Ovary (tissue), 9 donors: ENCODE measurements around the gene ENOX1. TPM values are rescaled to one million over a fixed set of nuclear protein-coding genes. Genes with fewer than 3 reads are reported as not detected.

Experiments used
- DNase-seq, 5 donors: peaks; one replicate each; pipeline ENCODE4 v3.0.0-alpha.2; 2019 to 2020
- H3K27ac ChIP-seq, 2 donors: fragments of 200-600 bp; one replicate each; pipeline versions ENCODE4 v1.5.1 to v1.8.0; 2019 to 2022
- H3K27me3 ChIP-seq: fragments of 200-600 bp; one replicate; pipeline ENCODE4 v1.8.0; 2022
- H3K36me3 ChIP-seq: fragments of 200-600 bp; sonication (generic); one replicate; pipeline ENCODE4 v1.5.1; 2019
- H3K4me1 ChIP-seq: one replicate; pipeline ENCODE4 v1.8.1; 2013; ENCODE audit warnings: mild to moderate bottlenecking, moderate library complexity; ENCODE audit not compliant: insufficient read depth
- H3K4me3 ChIP-seq: fragments of 200-600 bp; sonication (generic); one replicate; pipeline ENCODE4 v1.5.1; 2017
- H3K9me3 ChIP-seq, 2 donors: fragments of 200-600 bp in 1 of 2; sonication (generic) in 1 of 2; one replicate each; pipeline versions ENCODE4 v1.5.1 to v1.8.1; 2013 to 2019; ENCODE audit warnings: mild to moderate bottlenecking in 1 of 2, moderate library complexity in 1 of 2
- CTCF ChIP-seq, 3 donors: fragments of 450-650 bp in 2 of 3; fragments of 200-600 bp in 1 of 3; IDR thresholded peaks; one replicate each; pipeline versions ENCODE4 v1.5.1 to v1.8.0; 2016 to 2022; ENCODE audit warnings: antibody characterized with exemption in 3 of 3, mild to moderate bottlenecking in 1 of 3
- EP300 ChIP-seq: sonication (generic); formaldehyde crosslinking; IDR thresholded peaks from one replicate; pipeline ENCODE4 v1.6.1; 2017; ENCODE audit warnings: antibody characterized with exemption
- POLR2A ChIP-seq: fragments of 450-650 bp; IDR thresholded peaks from one replicate; pipeline ENCODE4 v1.6.1; 2017; ENCODE audit warnings: antibody characterized with exemption, mild to moderate bottlenecking, moderate library complexity
- WGBS, 3 donors: extraction: QIAGEN DNeasy Blood & Tissue Kit in 1 of 3; methylation state at CpG; one replicate each; pipeline versions ENCODE4 v1.1.5 to v1.1.7; 2013 to 2017; 5-methylcytosine and 5-hydroxymethylcytosine counted together
- intact Hi-C, 4 donors: fragments of 100-400 bp; cut with DNase I; formaldehyde crosslinking; loops; one replicate each; pipeline versions ENCODE4 v1.11.0 to v1.15.1; 2022 to 2023
- polyA plus RNA-seq, 2 donors: library from polyadenylated mRNA; stranded (reverse); fragments of 200-250 nt in 1 of 2; fragments of 350-450 nt in 1 of 2; fragmentation: Illumina TruSeq in 1 of 2; extraction: RNeasy Lipid Tissue Mini Kit (QIAGEN cat#74804) in 1 of 2; gene quantifications; one replicate each; pipeline ENCODE4 v1.2.3, GENCODE V29; 2013 to 2014
- total RNA-seq, 7 donors: library from RNA; depleted of rRNA in 2 of 7; stranded (reverse); fragments of >200 nt in 2 of 7; fragmentation: NEBNext Ultra II Directional in 3 of 7; extraction: Animal tissue kit (Norgen Biotek cat#: 25700) in 3 of 7; gene quantifications; one replicate each; pipeline versions ENCODE4 v1.1.0 to v1.2.4, GENCODE V29; 2016 to 2023
- donor health status: DM: no; HTN: no; CAD: no; lungs with moderate emphysema.
- donor health status: DM: no; HTN: no; CAD: no.
- donor health status: Bipolar disorder and iron deficiency.
- donor health status: DM: yes; HTN: yes; CAD: no.
- donor health status: DM: no; HTN: no; CAD: no.
- donor health status: DM: yes; HTN: yes; CAD: no.

ENOX1 gene
- total and polyA plus RNA-seq, 9 donors: 3.6 to 17.5 (median 7.8) TPM

DNA sequence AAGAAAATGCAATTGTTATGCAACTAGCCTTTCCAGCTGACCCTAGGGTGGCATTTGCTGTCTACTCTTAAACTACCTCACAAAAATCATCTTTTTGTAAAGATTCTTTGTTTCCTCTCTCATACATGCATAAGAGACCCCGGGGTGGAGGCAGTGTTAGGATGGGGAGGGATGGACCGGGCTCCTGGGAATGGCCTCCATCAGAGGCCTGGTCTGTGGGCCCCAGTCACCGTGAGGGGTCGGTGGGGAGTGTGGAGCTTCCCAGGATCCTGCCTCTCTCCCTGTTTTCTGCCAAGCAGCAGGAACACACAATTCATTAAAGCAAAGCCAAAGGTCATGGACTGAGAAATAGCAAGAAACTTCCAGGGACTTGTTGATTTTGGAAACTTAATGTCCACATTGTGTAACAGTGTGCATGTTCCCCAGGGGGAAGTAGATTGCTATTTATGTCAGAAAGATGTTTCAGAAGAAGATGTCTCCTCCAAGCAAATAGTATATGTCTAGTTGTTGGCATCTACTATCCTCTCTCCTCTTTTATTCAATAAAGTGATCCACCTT is 241.4 kb downstream of the ENOX1 start:
- no peaks in the 10 kb centered on the region for H3K9me3 ChIP-seq
- peak overlapping the region; percentile 35 to 36 for H3K27ac ChIP-seq
- no peak overlapping the region for H3K4me3 ChIP-seq
- TF ChIP-seq POLR2A (no peak), CTCF (IDR thresholded peaks at IDR 0.05) (no peak), EP300 (no peak)
- peaks cover 21% of the 10 kb centered on the region for H3K4me1 ChIP-seq
- intact Hi-C loops: no loop called here
- no peaks in the 10 kb centered on the region for H3K27me3 ChIP-seq
- DNase-seq: peak in 3 of 5 donors; percentile 30 to 54 (median 51)
- H3K36me3 ChIP-seq: no peaks in the 10 kb centered on the region
- 29 to 49% (median 45%) methylated on average over 4 of the region's 4 CpGs for WGBS, 3 donors

GRCh38 chr13:43544631-43545030 is 242.1 kb downstream of the ENOX1 start:
- peak overlapping the region; percentile 35 to 36 for H3K27ac ChIP-seq
- DNase-seq: no peak
- no peak overlapping the region for H3K4me3 ChIP-seq
- H3K27me3 ChIP-seq: no peaks in the 10 kb centered on the region
- no peaks in the 10 kb centered on the region for H3K9me3 ChIP-seq
- WGBS, 3 donors: 37 to 66% (median 58%) methylated on average over 5 of the region's 5 CpGs
- intact Hi-C loops: no loop called here
- peaks cover 21% of the 10 kb centered on the region for H3K4me1 ChIP-seq
- no peak for TF ChIP-seq CTCF (IDR thresholded peaks at IDR 0.05)
- TF ChIP-seq POLR2A: no peak
- TF ChIP-seq EP300: no peak
- no peaks in the 10 kb centered on the region for H3K36me3 ChIP-seq

GRCh38 chr13:43544011-43544410 is 242.8 kb downstream of the ENOX1 start:
- intact Hi-C loops: no loop called here
- no peaks in the 10 kb centered on the region for H3K9me3 ChIP-seq
- TF ChIP-seq CTCF (IDR thresholded peaks at IDR 0.05) (no peak), POLR2A (no peak)
- peaks cover 21% of the 10 kb centered on the region for H3K4me1 ChIP-seq
- no peaks in the 10 kb centered on the region for H3K36me3 ChIP-seq
- DNase-seq: no peak
- H3K27ac ChIP-seq: peak overlapping the region in 1 of 2 donors; percentile 36
- H3K27me3 ChIP-seq: no peaks in the 10 kb centered on the region
- 51 to 92% (median 80%) methylated on average over 2 of the region's 2 CpGs for WGBS, 3 donors
- no peak overlapping the region for H3K4me3 ChIP-seq

GRCh38 chr13:43543331-43543730 is 243.4 kb downstream of the ENOX1 start:
- no peaks in the 10 kb centered on the region for H3K9me3 ChIP-seq
- H3K4me3 ChIP-seq: no peak overlapping the region
- 94 to 96% (median 96%) methylated on average over 2 of the region's 2 CpGs for WGBS, 3 donors
- H3K27me3 ChIP-seq: no peaks in the 10 kb centered on the region
- TF ChIP-seq CTCF (IDR thresholded peaks at IDR 0.05): no peak
- TF ChIP-seq EP300: no peak
- no peak for TF ChIP-seq POLR2A
- H3K36me3 ChIP-seq: no peaks in the 10 kb centered on the region
- DNase-seq: no peak
- H3K27ac ChIP-seq: no peak overlapping the region
- intact Hi-C loops: no loop called here
- peaks cover 18% of the 10 kb centered on the region for H3K4me1 ChIP-seq
